KOPT-K1 (cell line): ENCODE measurements around the gene MVB12B.

Experiments
- H3K27ac ChIP-seq: fragments of 200-600 bp; sonication (generic); 2 replicates; pipeline ENCODE4 v1.5.1; 2016; ENCODE audit warnings: antibody characterized with exemption, mild to moderate bottlenecking, low read depth, low read length; ENCODE audit not compliant: poor library complexity, severe bottlenecking
- H3K36me3 ChIP-seq: fragments of 200-600 bp; sonication (generic); 2 replicates; pipeline ENCODE4 v1.5.1; 2017; ENCODE audit warnings: antibody characterized with exemption, mild to moderate bottlenecking, low read length, moderate library complexity; ENCODE audit not compliant: insufficient read depth
- H3K9me3 ChIP-seq: fragments of 200-600 bp; sonication (generic); 2 replicates; pipeline ENCODE4 v1.5.1; 2017; ENCODE audit warnings: antibody characterized with exemption, low read length, mild to moderate bottlenecking; ENCODE audit not compliant: insufficient read depth, poor library complexity, severe bottlenecking

Gene MVB12B

GRCh38 chr9:126334721-126335621 lies 8.3 kb downstream of the MVB12B start:
- no peak overlapping the region for H3K27ac ChIP-seq
- no peaks in the 10 kb centered on the region for H3K9me3 ChIP-seq
- H3K36me3 ChIP-seq: no peaks in the 10 kb centered on the region; the same call in 1 of the 2 replicates

- Histone ChIP-seq H3K27ac (no peak overlapping the region), H3K9me3 (no peaks in the 10 kb centered on the region), H3K36me3 (peaks cover 8% of the 10 kb centered on the region)
These were observed 9.5 kb downstream of the MVB12B start for GRCh38 chr9:126335837-126336735.

- Histone ChIP-seq H3K36me3 (peaks cover 16% of the 10 kb centered on the region), H3K9me3 (no peaks in the 10 kb centered on the region), H3K27ac (no peak overlapping the region)
These were observed 10.2 kb downstream of the MVB12B start for GRCh38 chr9:126336736-126337325.

- Histone ChIP-seq H3K36me3 (peaks cover 26% of the 10 kb centered on the region), H3K27ac (no peak overlapping the region), H3K9me3 (no peaks in the 10 kb centered on the region)
These were observed 11.2 kb downstream of the MVB12B start for GRCh38 chr9:126337729-126338372.

GRCh38 chr9:126338945-126339344 lies 12.3 kb downstream of the MVB12B start:
- Histone ChIP-seq H3K36me3 (peaks cover 34% of the 10 kb centered on the region), H3K27ac (no peak overlapping the region), H3K9me3 (no peaks in the 10 kb centered on the region)

GRCh38 chr9:126341426-126341825 lies 14.8 kb downstream of the MVB12B start:
- peaks cover 43% of the 10 kb centered on the region for H3K36me3 ChIP-seq
- no peak overlapping the region for H3K27ac ChIP-seq
- no peaks in the 10 kb centered on the region for H3K9me3 ChIP-seq

GRCh38 chr9:126341902-126342301 lies 15.3 kb downstream of the MVB12B start:
- Histone ChIP-seq H3K9me3 (no peaks in the 10 kb centered on the region), H3K36me3 (peaks cover 43% of the 10 kb centered on the region), H3K27ac (no peak overlapping the region)

GRCh38 chr9:126342621-126343031 lies 16.0 kb downstream of the MVB12B start:
- peaks cover 43% of the 10 kb centered on the region for H3K36me3 ChIP-seq
- H3K27ac ChIP-seq: no peak overlapping the region
- no peaks in the 10 kb centered on the region for H3K9me3 ChIP-seq

- Histone ChIP-seq H3K36me3 (peaks cover 43% of the 10 kb centered on the region), H3K9me3 (no peaks in the 10 kb centered on the region), H3K27ac (no peak overlapping the region)
These were observed 16.7 kb downstream of the MVB12B start for GRCh38 chr9:126343271-126343700.

- H3K36me3 ChIP-seq: peaks cover 45% of the 10 kb centered on the region
- no peak overlapping the region for H3K27ac ChIP-seq
- H3K9me3 ChIP-seq: peaks cover 13% of the 10 kb centered on the region
These were observed 19.4 kb downstream of the MVB12B start for GRCh38 chr9:126346031-126346430.

- H3K9me3 ChIP-seq: peaks cover 19% of the 10 kb centered on the region
- no peak overlapping the region for H3K27ac ChIP-seq
- H3K36me3 ChIP-seq: peaks cover 35% of the 10 kb centered on the region; the same call in 1 of the 2 replicates
These were observed 20.5 kb downstream of the MVB12B start for GRCh38 chr9:126347093-126347492.

- H3K9me3 ChIP-seq: peaks cover 19% of the 10 kb centered on the region
- peaks cover 25% of the 10 kb centered on the region; the same call in 1 of the 2 replicates for H3K36me3 ChIP-seq
- no peak overlapping the region for H3K27ac ChIP-seq
These were observed 21.5 kb downstream of the MVB12B start for GRCh38 chr9:126347911-126348760.

- no peak overlapping the region for H3K27ac ChIP-seq
- peaks cover 19% of the 10 kb centered on the region; the same call in 1 of the 2 replicates for H3K36me3 ChIP-seq
These were observed 22.4 kb downstream of the MVB12B start for GRCh38 chr9:126348911-126349550.

More at GRCh38 chr9:126348911-126349550, 22.4 kb downstream of the MVB12B start:
- H3K9me3 ChIP-seq: peaks cover 19% of the 10 kb centered on the region
